ENCODE data around the gene OGA.

Gene OGA

GRCh38 chr10:101835362-101835761 is 17.1 kb upstream of the OGA start:
- DNase-seq (no peak), ATAC-seq (no peak)

GRCh38 chr10:101834341-101834740 is 16.1 kb upstream of the OGA start:
- DNase-seq (no peak), ATAC-seq (no peak)

- no peak for DNase-seq
- ATAC-seq = no peak
These were observed 15.2 kb upstream of the OGA start for GRCh38 chr10:101833466-101833865.

- DNase-seq = no peak
- no peak for ATAC-seq
These were observed 14.1 kb upstream of the OGA start for GRCh38 chr10:101832325-101832771.

GRCh38 chr10:101831169-101831811 is 13.0 kb upstream of the OGA start:
- DNase-seq (no peak), ATAC-seq (no peak)

GRCh38 chr10:101830322-101831168 is 12.3 kb upstream of the OGA start:
- peak; percentile 71 for ATAC-seq

GRCh38 chr10:101829561-101830315 is 11.5 kb upstream of the OGA start:
- DNase-seq (peak; percentile 71), ATAC-seq (peak; percentile 0)

More at GRCh38 chr10:101830322-101831168, 12.3 kb upstream of the OGA start:
- peak; percentile 90 for DNase-seq

GRCh38 chr10:101828766-101829551 is 10.7 kb upstream of the OGA start:
- DNase-seq (no peak), ATAC-seq (no peak)

- no peak for ATAC-seq
- DNase-seq = no peak
These were observed 9.8 kb upstream of the OGA start for GRCh38 chr10:101827919-101828600.

- DNase-seq = no peak
- ATAC-seq = no peak
These were observed 8.7 kb upstream of the OGA start for GRCh38 chr10:101826852-101827434.

- ATAC-seq (no peak), DNase-seq (no peak)
These were observed 6.5 kb upstream of the OGA start for GRCh38 chr10:101824736-101825135.

GRCh38 chr10:101818872-101819633 is 809 bp upstream of the OGA start:
- DNase-seq = no peak
- ATAC-seq = peak; percentile 28

GRCh38 chr10:101817337-101818118 is 716 bp downstream of the OGA start:
- DNase-seq = peak; percentile 55

GRCh38 chr10:101816913-101817336 is 1.3 kb downstream of the OGA start:
- no peak for ATAC-seq
- DNase-seq = no peak

More at GRCh38 chr10:101817337-101818118, 716 bp downstream of the OGA start:
- ATAC-seq = no peak

GRCh38 chr10:101816376-101816775 is 1.9 kb downstream of the OGA start:
- DNase-seq (no peak), ATAC-seq (no peak)

GRCh38 chr10:101814466-101815071 is 3.7 kb downstream of the OGA start:
- no peak for DNase-seq
- ATAC-seq = peak; percentile 51

- no peak for ATAC-seq
These were observed 5.6 kb downstream of the OGA start for GRCh38 chr10:101812606-101813005.

GRCh38 chr10:101807158-101807557 is 11.1 kb downstream of the OGA start:
- DNase-seq = no peak
- ATAC-seq = no peak

More at GRCh38 chr10:101812606-101813005, 5.6 kb downstream of the OGA start:
- no peak for DNase-seq

- ATAC-seq (no peak), DNase-seq (no peak)
These were observed 14.7 kb downstream of the OGA start for GRCh38 chr10:101803511-101803910.

All from stimulated activated naive CD8-positive, alpha-beta T cell treated with anti-CD3 and anti-CD28 coated beads, Interleukin-15, Interleukin-2, amounts not matched to agents 100 U/mL and 50 U/mL, for 24 hours (primary cell).